C1 segment of cervical spinal cord (tissue), 14 donors: ENCODE measurements around the gene PCLAF.

Experiments
- DNase-seq, 14 donors: peaks; one replicate each; lab custom pipeline; 2025; lab: John Stamatoyannopoulos, UW

Gene PCLAF

DNA sequence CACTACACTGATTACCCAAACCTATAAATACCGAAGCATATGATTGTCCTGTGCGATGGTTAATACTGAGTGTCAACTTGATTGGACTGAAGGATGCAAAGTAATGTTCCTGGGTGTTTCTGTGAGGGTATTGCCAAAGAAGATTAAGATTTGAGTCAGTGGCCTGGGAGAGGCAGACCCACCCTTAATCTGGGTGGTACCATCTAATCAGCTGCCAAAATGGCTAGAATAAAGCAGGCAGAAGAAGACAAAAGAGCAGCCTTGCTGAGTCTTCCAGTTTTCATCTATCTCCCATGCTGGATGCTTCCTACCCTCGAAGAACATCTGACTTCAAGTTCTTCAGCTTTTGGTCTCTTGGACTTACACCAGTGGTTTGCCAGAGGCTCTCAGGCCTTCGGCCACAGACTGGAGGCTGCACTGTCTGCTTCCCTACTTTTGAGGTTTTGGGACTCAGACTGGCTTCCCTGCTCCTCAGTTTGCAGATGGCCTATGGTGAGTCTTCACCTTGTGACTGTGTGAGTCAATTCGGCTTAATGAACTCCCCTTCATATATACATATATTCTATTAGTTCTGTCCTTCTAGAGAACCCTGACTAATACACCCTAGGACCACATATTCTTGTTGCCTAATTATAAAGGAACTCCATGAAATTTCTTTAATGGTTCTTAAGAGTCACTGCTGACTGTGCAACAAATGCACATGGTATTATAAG is 56.9 kb downstream of the PCLAF start:
- no peak for DNase-seq

GRCh38 chr15:64315216-64315615 is 66.0 kb downstream of the PCLAF start:
- no peak for DNase-seq

DNA sequence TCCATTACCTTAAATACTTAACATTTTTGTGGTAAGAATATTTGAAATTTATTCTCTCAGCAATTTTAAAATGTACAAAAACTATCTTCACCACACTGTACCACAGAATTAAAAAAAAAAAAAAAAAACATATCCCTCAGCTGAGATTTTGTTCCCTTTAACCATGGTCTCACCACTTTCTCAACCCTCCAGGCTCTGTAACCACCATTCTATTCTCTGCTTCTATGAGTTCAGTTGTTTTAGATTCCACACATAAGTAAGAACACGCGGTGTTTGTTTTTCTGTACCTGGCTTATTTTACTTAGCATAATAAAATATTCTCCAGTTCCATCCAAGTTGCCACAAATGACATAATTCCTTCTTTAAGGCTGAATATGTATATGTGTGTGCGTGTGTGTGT is 66.8 kb downstream of the PCLAF start:
- no peak for DNase-seq
